RCC 7860 (cell line): ENCODE measurements around the gene BTBD16.

Experiments
- DNase-seq: peaks from one replicate; pipeline ENCODE4 v3.0.0-alpha.2; 2015; ENCODE audit warnings: low spot score
- FAIRE-seq: peaks from 2 replicates; lab custom pipeline; 2012; peaks lifted over from hg19 to GRCh38; lab: Jason Lieb, UNC

BTBD16 gene

GRCh38 chr10:122292376-122292775 lies 21.3 kb downstream of the BTBD16 start:
- FAIRE-seq (no peak), DNase-seq (no peak)

GRCh38 chr10:122293156-122293960 lies 22.3 kb downstream of the BTBD16 start:
- no peak for FAIRE-seq
- no peak for DNase-seq

GRCh38 chr10:122293961-122294380 lies 22.9 kb downstream of the BTBD16 start:
- DNase-seq (no peak), FAIRE-seq (no peak)

- no peak for FAIRE-seq
- no peak for DNase-seq
Measured at GRCh38 chr10:122294511-122295450, 23.7 kb downstream of the BTBD16 start.

- DNase-seq (no peak), FAIRE-seq (no peak)
Measured at GRCh38 chr10:122295451-122295809, 24.3 kb downstream of the BTBD16 start.

GRCh38 chr10:122296363-122297120 lies 25.4 kb downstream of the BTBD16 start:
- DNase-seq (peak; percentile 64), FAIRE-seq (peak; percentile 92)

- FAIRE-seq = no peak
- DNase-seq = no peak
Measured at GRCh38 chr10:122297583-122297982, 26.5 kb downstream of the BTBD16 start.

GRCh38 chr10:122298206-122298597 lies 27.1 kb downstream of the BTBD16 start:
- no peak for FAIRE-seq
- DNase-seq = no peak

- FAIRE-seq (peak; percentile 69), DNase-seq (peak; percentile 77)
Measured at GRCh38 chr10:122298598-122299301, 27.7 kb downstream of the BTBD16 start.

GRCh38 chr10:122299423-122300075 lies 28.5 kb downstream of the BTBD16 start:
- FAIRE-seq = no peak

GRCh38 chr10:122301055-122301810 lies 30.1 kb downstream of the BTBD16 start:
- DNase-seq (peak; percentile 99), FAIRE-seq (peak; percentile 98)

More at GRCh38 chr10:122299423-122300075, 28.5 kb downstream of the BTBD16 start:
- no peak for DNase-seq

- DNase-seq (no peak), FAIRE-seq (no peak)
Measured at GRCh38 chr10:122301811-122302115, 30.7 kb downstream of the BTBD16 start.

GRCh38 chr10:122302315-122302714 lies 31.2 kb downstream of the BTBD16 start:
- FAIRE-seq = no peak

GRCh38 chr10:122303271-122304053 lies 32.4 kb downstream of the BTBD16 start:
- FAIRE-seq (no peak), DNase-seq (no peak)

More at GRCh38 chr10:122302315-122302714, 31.2 kb downstream of the BTBD16 start:
- no peak for DNase-seq

GRCh38 chr10:122304054-122304579 lies 33.0 kb downstream of the BTBD16 start:
- FAIRE-seq (no peak), DNase-seq (no peak)

GRCh38 chr10:122306282-122306681 lies 35.2 kb downstream of the BTBD16 start:
- FAIRE-seq = no peak
- no peak for DNase-seq

- no peak for FAIRE-seq
- no peak for DNase-seq
Measured at GRCh38 chr10:122306744-122307143, 35.6 kb downstream of the BTBD16 start.
